HepG2 (cell line): ENCODE measurements around the gene KNL1. TPM values are rescaled to one million over a fixed set of nuclear protein-coding genes. Genes with fewer than 3 reads are reported as not detected.

Experiments used
- FOSL2 ChIP-seq: sonication (generic); formaldehyde crosslinking; IDR thresholded peaks from 2 replicates; pipeline ENCODE4 v1.4.0; 2020; ENCODE audit warnings: missing genetic modification reagents
- GABPB1 ChIP-seq: IDR thresholded peaks from 2 replicates; pipeline ENCODE4 v1.6.1; 2016; ENCODE audit warnings: mild to moderate bottlenecking, missing genetic modification reagents, moderate library complexity, missing compliant biosample characterization
- LCORL ChIP-seq, 2 experiments: fragments of 450-650 bp in 1 of 2; sonication (generic) in 1 of 2; formaldehyde crosslinking in 1 of 2; IDR thresholded peaks; 2 replicates each; pipeline versions ENCODE4 v1.5.0 to v1.6.1; 2017 to 2020; ENCODE audit warnings: antibody characterized with exemption in 1 of 2, missing genetic modification reagents in 1 of 2
- MTF1 ChIP-seq: sonication (generic); formaldehyde crosslinking; IDR thresholded peaks from 2 replicates; pipeline ENCODE4 v1.5.0; 2020; ENCODE audit warnings: missing genetic modification reagents
- REPIN1 ChIP-seq: sonication (generic); formaldehyde crosslinking; IDR thresholded peaks from 2 replicates; pipeline ENCODE4 v1.8.0; 2022; ENCODE audit warnings: missing genetic modification reagents, low read depth, mild to moderate bottlenecking, borderline replicate concordance
- SALL2 ChIP-seq: sonication (generic); formaldehyde crosslinking; IDR thresholded peaks from 2 replicates; pipeline ENCODE4 v1.8.1; 2023; ENCODE audit warnings: mild to moderate bottlenecking, missing genetic modification reagents, inconsistent platforms
- TCF7 ChIP-seq: sonication (generic); IDR thresholded peaks from 2 replicates; pipeline ENCODE4 v1.6.1; 2016; ENCODE audit warnings: antibody characterized with exemption, low read depth
- ZEB1 ChIP-seq: IDR thresholded peaks from 2 replicates; pipeline ENCODE4 v1.6.1; 2012; ENCODE audit warnings: mild to moderate bottlenecking, low read depth, inconsistent platforms; ENCODE audit not compliant: insufficient replicate concordance
- polyA plus RNA-seq, 8 experiments: library from polyadenylated mRNA; depleted of rRNA in 3 of 8; stranded (reverse) in 7 of 8; unstranded in 1 of 8; fragments of >200 nt; fragmentation: Illumina TruSeq in 4 of 8; extraction: Trizol in 4 of 8; gene quantifications; 2 replicates each; pipeline versions ENCODE4 v1.2.1 to v1.2.3, GENCODE V29; 2011 to 2016; ENCODE audit warnings: low read depth in 4 of 8, missing spikeins in 1 of 8, mixed read lengths in 1 of 8; ENCODE audit not compliant: insufficient read depth in 1 of 8
- total RNA-seq, 5 experiments: library from RNA; depleted of rRNA; stranded (reverse); fragments of >200 nt; fragmentation: Illumina TruSeq; extraction: Trizol; gene quantifications; 2 replicates each; pipeline ENCODE4 v1.2.3, GENCODE V29; 2016; ENCODE audit warnings: low read depth in 1 of 5
- TF ChIP-seq, protein P1 (sequence below): sonication (generic); formaldehyde crosslinking; conservative IDR thresholded peaks from 2 replicates; pipeline ENCODE4 v1.4.0; 2020; ENCODE audit warnings: missing genetic modification reagents
- TF ChIP-seq, protein P2 (sequence below): sonication (generic); formaldehyde crosslinking; IDR thresholded peaks from 2 replicates; pipeline ENCODE4 v1.5.1; 2020; ENCODE audit warnings: missing genetic modification reagents, mild to moderate bottlenecking, borderline replicate concordance
- TF ChIP-seq, protein P3 (sequence below): sonication (generic); formaldehyde crosslinking; IDR thresholded peaks from 2 replicates; pipeline ENCODE4 v1.5.0; 2020; ENCODE audit warnings: mild to moderate bottlenecking, missing genetic modification reagents, borderline replicate concordance
- TF ChIP-seq, protein P4 (sequence below): sonication (generic); formaldehyde crosslinking; IDR thresholded peaks from 2 replicates; pipeline ENCODE4 v1.4.0; 2020; ENCODE audit warnings: low read depth, mild to moderate bottlenecking, missing genetic modification reagents
- TF ChIP-seq, protein P5 (sequence below): sonication (generic); formaldehyde crosslinking; IDR thresholded peaks from 2 replicates; pipeline ENCODE4 v1.4.0; 2020; ENCODE audit warnings: missing genetic modification reagents
- TF ChIP-seq, protein P6 (sequence below): sonication (generic); formaldehyde crosslinking; IDR thresholded peaks from 2 replicates; pipeline ENCODE4 v1.8.0; 2022; ENCODE audit warnings: missing genetic modification reagents, low read depth, mild to moderate bottlenecking, borderline replicate concordance
- TF ChIP-seq, protein P7 (sequence below): sonication (generic); formaldehyde crosslinking; IDR thresholded peaks from 2 replicates; pipeline ENCODE4 v1.8.0; 2022; ENCODE audit warnings: mild to moderate bottlenecking, missing genetic modification reagents, moderate library complexity

The KNL1 gene
- total and polyA plus RNA-seq, 2 of the 13 experiments (the other 11 are each of a cell fraction or from before 2014, with no cell fraction given): 8.0 to 21.4 TPM

DNA sequence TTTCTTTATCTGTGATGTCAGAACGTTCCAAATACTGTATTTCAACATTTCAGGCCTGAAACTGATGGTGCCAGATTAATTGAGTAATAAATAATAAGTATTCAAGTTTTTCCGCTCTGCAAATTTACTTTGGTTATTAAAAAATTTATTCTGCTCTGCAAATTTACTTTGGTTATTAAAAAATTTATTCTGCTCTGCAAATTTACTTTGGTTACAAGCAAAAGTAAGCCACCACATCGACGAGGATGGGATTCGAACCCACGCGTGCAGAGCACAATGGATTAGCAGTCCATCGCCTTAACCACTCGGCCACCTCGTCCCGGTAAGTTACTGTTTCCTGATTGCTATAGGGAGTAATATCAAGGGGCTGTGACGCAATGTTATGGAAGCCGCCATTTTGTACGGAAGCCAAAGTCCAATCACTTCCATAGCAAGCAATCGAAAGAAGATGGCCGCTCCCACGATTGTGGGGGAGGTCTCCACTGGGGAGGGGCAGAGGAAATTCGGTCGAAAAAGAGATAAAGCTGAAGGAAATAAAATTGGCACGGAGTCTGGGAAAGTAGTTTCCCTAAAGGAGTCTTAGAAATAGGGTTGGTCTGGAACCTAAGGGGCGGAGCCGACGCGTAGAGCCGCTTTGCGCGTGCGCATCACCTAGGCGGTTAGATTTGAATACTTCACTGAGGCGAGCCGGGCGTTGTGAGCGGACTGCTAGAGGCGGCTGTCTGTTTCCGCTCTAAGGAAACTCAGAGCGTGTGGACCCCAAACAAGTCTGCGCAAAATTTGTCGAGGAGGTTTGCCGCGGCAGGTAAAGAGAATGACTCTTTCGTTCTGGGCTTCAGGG lies at the start of gene KNL1 (continued):
- TF ChIP-seq, protein P1, sequence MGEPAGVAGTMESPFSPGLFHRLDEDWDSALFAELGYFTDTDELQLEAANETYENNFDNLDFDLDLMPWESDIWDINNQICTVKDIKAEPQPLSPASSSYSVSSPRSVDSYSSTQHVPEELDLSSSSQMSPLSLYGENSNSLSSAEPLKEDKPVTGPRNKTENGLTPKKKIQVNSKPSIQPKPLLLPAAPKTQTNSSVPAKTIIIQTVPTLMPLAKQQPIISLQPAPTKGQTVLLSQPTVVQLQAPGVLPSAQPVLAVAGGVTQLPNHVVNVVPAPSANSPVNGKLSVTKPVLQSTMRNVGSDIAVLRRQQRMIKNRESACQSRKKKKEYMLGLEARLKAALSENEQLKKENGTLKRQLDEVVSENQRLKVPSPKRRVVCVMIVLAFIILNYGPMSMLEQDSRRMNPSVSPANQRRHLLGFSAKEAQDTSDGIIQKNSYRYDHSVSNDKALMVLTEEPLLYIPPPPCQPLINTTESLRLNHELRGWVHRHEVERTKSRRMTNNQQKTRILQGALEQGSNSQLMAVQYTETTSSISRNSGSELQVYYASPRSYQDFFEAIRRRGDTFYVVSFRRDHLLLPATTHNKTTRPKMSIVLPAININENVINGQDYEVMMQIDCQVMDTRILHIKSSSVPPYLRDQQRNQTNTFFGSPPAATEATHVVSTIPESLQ (CRISPR knock-in tag): 0 out of 2 replicates have a peak, but pooled peaks have one; percentile 60
- TF ChIP-seq ZEB1: peak; percentile 78
- TF ChIP-seq, protein P2, sequence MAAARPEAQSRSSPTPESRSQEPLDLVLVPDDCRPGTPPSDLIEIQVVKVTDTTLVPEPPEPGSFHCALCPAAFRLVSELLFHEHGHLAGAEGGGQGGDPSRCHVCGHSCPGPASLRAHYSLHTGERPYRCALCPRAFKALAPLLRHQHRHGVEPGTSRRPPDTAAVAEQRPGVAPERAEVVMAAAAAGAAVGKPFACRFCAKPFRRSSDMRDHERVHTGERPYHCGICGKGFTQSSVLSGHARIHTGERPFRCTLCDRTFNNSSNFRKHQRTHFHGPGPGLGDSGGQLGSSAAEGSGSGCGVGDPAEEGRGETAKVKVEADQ (CRISPR knock-in tag): peak; percentile 89
- TF ChIP-seq, protein P3, sequence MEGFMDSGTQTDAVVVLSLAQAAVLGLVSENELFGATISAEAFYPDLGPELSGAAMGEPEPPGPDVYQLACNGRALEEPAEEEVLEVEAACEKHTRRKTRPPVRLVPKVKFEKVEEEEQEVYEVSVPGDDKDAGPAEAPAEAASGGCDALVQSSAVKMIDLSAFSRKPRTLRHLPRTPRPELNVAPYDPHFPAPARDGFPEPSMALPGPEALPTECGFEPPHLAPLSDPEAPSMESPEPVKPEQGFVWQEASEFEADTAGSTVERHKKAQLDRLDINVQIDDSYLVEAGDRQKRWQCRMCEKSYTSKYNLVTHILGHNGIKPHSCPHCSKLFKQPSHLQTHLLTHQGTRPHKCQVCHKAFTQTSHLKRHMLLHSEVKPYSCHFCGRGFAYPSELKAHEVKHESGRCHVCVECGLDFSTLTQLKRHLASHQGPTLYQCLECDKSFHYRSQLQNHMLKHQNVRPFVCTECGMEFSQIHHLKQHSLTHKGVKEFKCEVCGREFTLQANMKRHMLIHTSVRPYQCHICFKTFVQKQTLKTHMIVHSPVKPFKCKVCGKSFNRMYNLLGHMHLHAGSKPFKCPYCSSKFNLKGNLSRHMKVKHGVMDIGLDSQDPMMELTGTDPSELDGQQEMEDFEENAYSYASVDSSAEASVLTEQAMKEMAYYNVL (CRISPR knock-in tag): no peak
- no peak for TF ChIP-seq TCF7
- TF ChIP-seq SALL2: no peak; the same call in 1 of the 2 replicates
- TF ChIP-seq, protein P4, sequence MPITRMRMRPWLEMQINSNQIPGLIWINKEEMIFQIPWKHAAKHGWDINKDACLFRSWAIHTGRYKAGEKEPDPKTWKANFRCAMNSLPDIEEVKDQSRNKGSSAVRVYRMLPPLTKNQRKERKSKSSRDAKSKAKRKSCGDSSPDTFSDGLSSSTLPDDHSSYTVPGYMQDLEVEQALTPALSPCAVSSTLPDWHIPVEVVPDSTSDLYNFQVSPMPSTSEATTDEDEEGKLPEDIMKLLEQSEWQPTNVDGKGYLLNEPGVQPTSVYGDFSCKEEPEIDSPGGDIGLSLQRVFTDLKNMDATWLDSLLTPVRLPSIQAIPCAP (CRISPR knock-in tag): no peak
- peak; percentile 71 for TF ChIP-seq FOSL2 (CRISPR knock-in tag)
- TF ChIP-seq LCORL (IDR thresholded peaks at IDR 0.05): no peak
- peak; percentile 35; the same call in 1 of the 2 replicates for TF ChIP-seq LCORL (CRISPR knock-in tag; IDR thresholded peaks at IDR 0.05)
- TF ChIP-seq, protein P5, sequence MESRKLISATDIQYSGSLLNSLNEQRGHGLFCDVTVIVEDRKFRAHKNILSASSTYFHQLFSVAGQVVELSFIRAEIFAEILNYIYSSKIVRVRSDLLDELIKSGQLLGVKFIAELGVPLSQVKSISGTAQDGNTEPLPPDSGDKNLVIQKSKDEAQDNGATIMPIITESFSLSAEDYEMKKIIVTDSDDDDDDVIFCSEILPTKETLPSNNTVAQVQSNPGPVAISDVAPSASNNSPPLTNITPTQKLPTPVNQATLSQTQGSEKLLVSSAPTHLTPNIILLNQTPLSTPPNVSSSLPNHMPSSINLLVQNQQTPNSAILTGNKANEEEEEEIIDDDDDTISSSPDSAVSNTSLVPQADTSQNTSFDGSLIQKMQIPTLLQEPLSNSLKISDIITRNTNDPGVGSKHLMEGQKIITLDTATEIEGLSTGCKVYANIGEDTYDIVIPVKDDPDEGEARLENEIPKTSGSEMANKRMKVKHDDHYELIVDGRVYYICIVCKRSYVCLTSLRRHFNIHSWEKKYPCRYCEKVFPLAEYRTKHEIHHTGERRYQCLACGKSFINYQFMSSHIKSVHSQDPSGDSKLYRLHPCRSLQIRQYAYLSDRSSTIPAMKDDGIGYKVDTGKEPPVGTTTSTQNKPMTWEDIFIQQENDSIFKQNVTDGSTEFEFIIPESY (CRISPR knock-in tag): peak; percentile 27; the same call in 1 of the 2 replicates
- peak; percentile 44; the same call in 1 of the 2 replicates for TF ChIP-seq GABPB1 (CRISPR knock-in tag)
- TF ChIP-seq REPIN1: peak; percentile 66
- TF ChIP-seq, protein P6, sequence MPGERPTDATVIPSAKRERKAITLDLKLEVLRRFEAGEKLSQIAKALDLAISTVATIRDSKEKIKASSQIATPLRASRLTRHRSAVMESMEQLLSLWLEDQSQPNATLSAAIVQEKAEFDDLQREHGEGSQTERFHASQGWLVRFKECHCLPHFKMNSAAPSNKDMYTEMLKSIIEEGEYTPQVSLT (CRISPR knock-in tag): no peak
- TF ChIP-seq MTF1: no peak
- TF ChIP-seq, protein P7, sequence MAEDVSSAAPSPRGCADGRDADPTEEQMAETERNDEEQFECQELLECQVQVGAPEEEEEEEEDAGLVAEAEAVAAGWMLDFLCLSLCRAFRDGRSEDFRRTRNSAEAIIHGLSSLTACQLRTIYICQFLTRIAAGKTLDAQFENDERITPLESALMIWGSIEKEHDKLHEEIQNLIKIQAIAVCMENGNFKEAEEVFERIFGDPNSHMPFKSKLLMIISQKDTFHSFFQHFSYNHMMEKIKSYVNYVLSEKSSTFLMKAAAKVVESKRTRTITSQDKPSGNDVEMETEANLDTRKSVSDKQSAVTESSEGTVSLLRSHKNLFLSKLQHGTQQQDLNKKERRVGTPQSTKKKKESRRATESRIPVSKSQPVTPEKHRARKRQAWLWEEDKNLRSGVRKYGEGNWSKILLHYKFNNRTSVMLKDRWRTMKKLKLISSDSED (CRISPR knock-in tag): no peak
